A172 (cell line): ENCODE results near the gene CRB2. TPM values are rescaled to one million over a fixed set of nuclear protein-coding genes. Genes with fewer than 3 reads are reported as not detected.

Experiments
- DNase-seq: peaks from one replicate; pipeline ENCODE4 v3.0.0-alpha.2; 2015; ENCODE audit warnings: low spot score
- total RNA-seq: library from RNA; depleted of rRNA; stranded (reverse); fragments of >200 nt; shearing (Covaris generic); gene quantifications from 2 replicates; pipeline ENCODE4 v1.2.3, GENCODE V29; 2014

CRB2 gene
- total RNA-seq, 1 experiment from 2014 or later: 0.26 TPM

- peak; percentile 70 for DNase-seq
Observed at GRCh38 chr9:123364241-123364824, 8.3 kb downstream of the CRB2 start.

GRCh38 chr9:123365287-123365880, 9.4 kb downstream of the CRB2 start:
- no peak for DNase-seq

- no peak for DNase-seq
Observed at GRCh38 chr9:123365881-123366528, 10.0 kb downstream of the CRB2 start.

- peak; percentile 45 for DNase-seq
Observed at GRCh38 chr9:123368023-123368422, 12.0 kb downstream of the CRB2 start.

- no peak for DNase-seq
Observed at GRCh38 chr9:123368536-123369153, 12.6 kb downstream of the CRB2 start.

- no peak for DNase-seq
Observed at GRCh38 chr9:123369296-123369695, 13.3 kb downstream of the CRB2 start.

GRCh38 chr9:123370108-123370507, 14.1 kb downstream of the CRB2 start:
- no peak for DNase-seq

GRCh38 chr9:123370526-123371227, 14.7 kb downstream of the CRB2 start:
- no peak for DNase-seq

- DNase-seq: no peak
Observed at GRCh38 chr9:123371228-123371584, 15.2 kb downstream of the CRB2 start.

- no peak for DNase-seq
Observed at GRCh38 chr9:123371805-123372590, 16.0 kb downstream of the CRB2 start.

- no peak for DNase-seq
Observed at GRCh38 chr9:123372766-123373446, 16.9 kb downstream of the CRB2 start.

- no peak for DNase-seq
Observed at GRCh38 chr9:123373447-123373923, 17.5 kb downstream of the CRB2 start.

GRCh38 chr9:123373946-123374345, 17.9 kb downstream of the CRB2 start:
- DNase-seq: no peak

- DNase-seq: peak; percentile 82
Observed at GRCh38 chr9:123375469-123376132, 19.6 kb downstream of the CRB2 start.

GRCh38 chr9:123376218-123377071, 20.4 kb downstream of the CRB2 start:
- no peak for DNase-seq

- DNase-seq: no peak
Observed at GRCh38 chr9:123377211-123377971, 21.4 kb downstream of the CRB2 start.

GRCh38 chr9:123378025-123378424, 22.0 kb downstream of the CRB2 start:
- no peak for DNase-seq

- no peak for DNase-seq
Observed at GRCh38 chr9:123378956-123379660, 23.1 kb downstream of the CRB2 start.
